Hematopoietic multipotent progenitor cell treated with erythropoietin and hydrocortisone succinate and interleukin-3 and kit ligand, for 17 days (in vitro differentiated cells): ENCODE data around the gene THYN1.
"Not testable (repeated sequence)": the region's sequence is repeated elsewhere in the genome, so short reads cannot be mapped to it uniquely, and the experiment has no call there.

Source experiments
- DNase-seq: peaks from one replicate; pipeline ENCODE4 v3.0.0-alpha.2; 2015; ENCODE audit warnings: low spot score

Gene THYN1

GRCh38 chr11:134275188-134275533 lies 22.0 kb upstream of the THYN1 start:
- no peak for DNase-seq

- no peak for DNase-seq
These were observed 20.2 kb upstream of the THYN1 start for GRCh38 chr11:134273317-134273712.

- DNase-seq = no peak
These were observed 19.5 kb upstream of the THYN1 start for GRCh38 chr11:134272381-134273316.

DNA sequence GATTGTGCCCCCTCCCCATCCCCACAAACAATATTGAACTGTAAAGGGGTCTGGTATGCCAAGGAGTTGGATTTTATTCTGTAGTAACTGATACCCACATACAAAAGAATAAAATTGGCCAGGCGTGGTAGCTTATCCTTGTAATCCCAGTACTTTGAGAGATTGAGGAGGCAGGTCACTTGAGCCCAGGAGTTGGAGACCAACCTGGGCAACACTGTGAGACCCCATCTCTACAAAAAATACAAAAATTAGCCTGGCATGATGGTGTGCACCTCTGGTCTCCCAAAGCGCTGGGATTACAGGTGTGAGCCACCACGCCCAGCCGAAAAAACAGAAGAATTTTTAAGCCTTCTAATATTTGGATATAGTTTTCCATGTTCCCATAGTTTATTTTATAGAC lies 18.8 kb upstream of the THYN1 start:
- DNase-seq = no peak

- DNase-seq = no peak
These were observed 17.1 kb upstream of the THYN1 start for GRCh38 chr11:134270250-134270714.

GRCh38 chr11:134267966-134268365 lies 14.8 kb upstream of the THYN1 start:
- no peak for DNase-seq

GRCh38 chr11:134267461-134267860 lies 14.3 kb upstream of the THYN1 start:
- DNase-seq = no peak

- no peak for DNase-seq
These were observed 13.7 kb upstream of the THYN1 start for GRCh38 chr11:134266841-134267251.

GRCh38 chr11:134266440-134266839 lies 13.3 kb upstream of the THYN1 start:
- no peak for DNase-seq

- DNase-seq = no peak
These were observed 12.0 kb upstream of the THYN1 start for GRCh38 chr11:134264966-134265764.

DNA sequence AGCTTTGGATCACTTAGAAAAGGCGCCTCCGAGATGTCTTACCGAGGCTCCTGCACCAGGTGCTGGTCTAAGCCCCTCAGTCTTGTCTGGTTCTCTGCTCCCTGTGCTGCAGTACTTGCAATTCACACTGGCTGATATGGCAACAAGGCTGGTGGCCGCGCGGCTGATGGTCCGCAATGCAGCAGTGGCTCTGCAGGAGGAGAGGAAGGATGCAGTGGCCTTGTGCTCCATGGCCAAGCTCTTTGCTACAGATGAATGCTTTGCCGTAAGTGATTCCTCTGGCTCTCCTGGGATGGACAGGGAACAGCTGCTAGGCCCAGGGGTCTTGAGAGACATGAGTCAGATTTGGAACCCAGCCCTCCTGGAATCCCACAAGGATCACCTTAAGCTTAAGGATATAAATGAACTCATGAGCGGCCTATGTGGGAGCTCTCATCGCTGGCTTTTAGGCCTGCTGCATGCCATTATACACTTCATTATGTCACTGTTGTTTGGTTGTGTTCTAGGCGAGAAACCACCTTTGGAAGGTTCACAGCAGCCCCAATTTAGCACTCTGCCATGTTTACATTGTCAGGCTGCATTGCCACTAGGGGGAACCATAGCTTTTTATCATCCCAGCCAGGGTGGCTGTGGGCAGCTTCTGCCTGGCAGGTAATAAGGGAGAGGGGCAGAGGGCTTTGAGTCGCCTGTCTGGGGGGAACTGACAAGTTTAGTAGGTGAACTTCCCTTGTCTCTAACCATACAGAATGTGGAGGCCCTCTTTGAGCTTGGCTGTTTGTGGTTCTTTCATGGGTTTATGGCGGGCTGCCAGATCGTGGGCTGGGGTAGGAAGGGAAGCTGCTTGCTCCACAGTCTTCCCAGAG lies 8.7 kb upstream of the THYN1 start:
- DNase-seq = no peak

GRCh38 chr11:134260983-134261382 lies 7.8 kb upstream of the THYN1 start:
- no peak for DNase-seq

GRCh38 chr11:134260503-134260902 lies 7.4 kb upstream of the THYN1 start:
- no peak for DNase-seq

GRCh38 chr11:134258577-134258976 lies 5.4 kb upstream of the THYN1 start:
- no peak for DNase-seq

- DNase-seq = no peak
These were observed 3.9 kb upstream of the THYN1 start for GRCh38 chr11:134257101-134257500.

- DNase-seq = not testable (repeated sequence)
These were observed 2.0 kb upstream of the THYN1 start for GRCh38 chr11:134255184-134255561.

DNA sequence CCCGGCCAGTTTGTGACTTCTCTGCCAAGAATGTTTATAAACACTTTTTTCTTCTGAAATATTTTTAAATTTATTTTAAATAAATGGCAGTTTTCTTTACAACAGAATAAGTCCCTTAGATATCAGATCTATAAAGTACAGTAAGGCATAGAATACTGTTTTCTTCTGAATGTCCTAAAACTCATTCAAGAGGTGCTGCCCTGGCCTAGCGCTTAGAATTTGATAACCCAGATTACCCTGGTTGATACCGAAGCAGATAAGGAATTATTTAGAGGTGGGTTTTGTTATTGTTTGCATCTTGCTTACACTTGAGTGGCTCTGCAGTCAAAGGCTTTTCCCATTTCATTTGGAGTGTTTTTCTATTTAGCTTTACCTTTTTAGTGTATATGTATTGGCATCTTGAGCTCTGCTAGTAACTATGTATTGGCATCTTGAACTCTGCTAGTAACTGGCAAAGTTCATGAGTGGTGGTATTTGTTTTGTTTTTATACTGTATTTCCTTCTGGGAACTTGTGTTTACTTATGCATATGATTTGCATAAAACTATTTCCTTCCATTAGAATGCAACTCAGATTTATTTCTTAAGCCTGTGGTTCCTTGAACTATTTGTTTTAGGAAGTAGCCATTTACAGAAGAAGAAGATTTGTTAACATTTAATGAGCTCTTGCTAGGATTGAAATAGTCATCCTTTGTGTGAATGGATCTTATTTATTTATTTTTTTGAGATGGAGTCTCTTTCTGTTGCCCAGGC lies 1.5 kb upstream of the THYN1 start:
- DNase-seq = no peak

- DNase-seq = no peak
These were observed 585 bp downstream of the THYN1 start for GRCh38 chr11:134252346-134253187.

DNA sequence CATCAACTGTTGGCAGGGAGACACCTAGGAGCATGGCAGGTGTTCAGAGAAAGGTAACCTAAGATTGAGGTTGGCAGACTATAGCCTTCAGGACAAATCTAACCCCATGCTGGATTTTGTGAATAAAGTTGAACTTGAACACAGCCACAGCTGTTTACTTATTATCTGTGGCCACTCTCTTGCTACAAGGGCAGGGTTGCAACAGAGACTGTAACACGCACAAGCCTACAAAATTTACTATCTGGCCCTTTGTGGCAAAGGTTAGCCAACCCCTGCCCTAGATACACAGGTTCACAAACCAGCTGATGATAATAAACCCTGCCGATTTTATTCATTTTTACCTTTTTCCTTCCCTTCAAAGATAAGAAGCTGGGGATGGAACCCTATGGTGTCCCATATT lies 2.5 kb downstream of the THYN1 start:
- no peak for DNase-seq

GRCh38 chr11:134250246-134250645 lies 2.9 kb downstream of the THYN1 start:
- DNase-seq = no peak
